ENCODE results near the gene GDPGP1.
"Not testable (repeated sequence)": the region's sequence is repeated elsewhere in the genome, so short reads cannot be mapped to it uniquely, and the experiment has no call there.

Gene GDPGP1

DNA sequence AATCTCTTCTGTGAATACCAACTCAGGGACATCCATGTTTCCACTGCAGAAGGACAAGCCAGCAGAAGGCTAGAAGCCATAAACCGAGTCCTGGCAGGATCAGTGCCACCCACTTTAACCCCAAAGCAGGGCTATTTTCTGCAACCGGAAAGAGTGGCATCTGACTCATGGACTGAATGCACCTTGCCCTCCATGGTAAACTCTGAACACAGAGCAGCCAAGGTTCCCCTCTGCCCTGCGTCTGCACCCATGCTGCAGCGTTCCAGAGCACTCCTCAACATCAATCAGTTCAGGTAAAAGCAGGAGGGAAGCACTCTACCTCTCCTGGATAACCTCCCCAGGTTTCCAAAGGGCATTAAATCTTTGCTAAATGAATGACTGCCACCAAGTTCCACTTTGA, 30.7 kb downstream of the GDPGP1 start:
- no peak for DNase-seq

GRCh38 chr15:90265271-90266060, 31.5 kb downstream of the GDPGP1 start, which contains the start of gene NGRN:
Gene NGRN (plus strand): TSS chr15:90265672. CDS start chr15:90265713, 41 bp downstream.
- DNase-seq = peak; percentile 31

GRCh38 chr15:90266061-90266431, 32.0 kb downstream of the GDPGP1 start:
- DNase-seq = no peak

- no peak for DNase-seq
These were observed 32.5 kb downstream of the GDPGP1 start for GRCh38 chr15:90266485-90266884.

DNA sequence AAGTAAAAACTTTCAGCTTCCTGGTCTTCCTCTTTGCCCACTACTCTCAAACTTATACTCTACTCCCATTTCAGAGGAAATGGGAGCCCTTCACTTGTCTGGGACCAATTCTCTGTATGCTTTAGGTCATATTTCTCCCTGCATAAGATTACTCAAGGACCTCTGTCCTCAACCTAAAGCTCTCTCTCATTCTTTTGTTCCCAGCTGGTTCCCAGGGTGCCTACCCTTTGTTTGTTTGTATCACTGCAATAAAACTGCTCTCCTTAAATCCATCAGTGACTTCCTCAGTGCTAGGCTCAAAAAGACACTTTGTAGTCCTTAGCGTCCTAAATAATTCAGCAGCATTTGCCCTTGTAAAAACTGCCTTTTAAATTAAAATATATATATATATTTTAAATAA, 34.4 kb downstream of the GDPGP1 start:
- no peak for DNase-seq

- DNase-seq = no peak
These were observed 36.6 kb downstream of the GDPGP1 start for GRCh38 chr15:90270502-90271150.

GRCh38 chr15:90271459-90272166, 37.6 kb downstream of the GDPGP1 start:
- no peak for DNase-seq

DNA sequence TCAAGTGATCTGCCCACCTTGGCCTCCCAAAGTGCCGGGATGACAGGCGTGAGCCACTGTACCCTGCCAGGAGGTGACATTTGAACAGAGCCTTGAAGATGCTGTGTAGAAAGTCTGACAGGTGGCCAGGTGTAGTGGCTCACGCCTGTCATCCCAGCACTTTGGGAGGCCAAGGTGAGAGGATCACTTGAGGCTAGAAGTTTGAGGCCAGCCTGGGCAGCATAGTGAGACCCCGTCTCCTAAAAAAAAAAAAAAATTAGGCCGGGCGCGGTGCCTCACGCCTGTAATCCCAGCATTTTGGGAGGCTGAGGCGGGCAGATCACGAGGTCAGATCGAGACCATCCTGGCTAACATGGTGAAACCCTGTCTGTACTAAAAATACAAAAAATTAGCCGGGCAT, 44.5 kb downstream of the GDPGP1 start:
- not testable (repeated sequence) for DNase-seq

- not testable (repeated sequence) for DNase-seq
These were observed 46.7 kb downstream of the GDPGP1 start for GRCh38 chr15:90280743-90281142.

GRCh38 chr15:90281637-90282036, 47.6 kb downstream of the GDPGP1 start:
- DNase-seq = not testable (repeated sequence)

DNA sequence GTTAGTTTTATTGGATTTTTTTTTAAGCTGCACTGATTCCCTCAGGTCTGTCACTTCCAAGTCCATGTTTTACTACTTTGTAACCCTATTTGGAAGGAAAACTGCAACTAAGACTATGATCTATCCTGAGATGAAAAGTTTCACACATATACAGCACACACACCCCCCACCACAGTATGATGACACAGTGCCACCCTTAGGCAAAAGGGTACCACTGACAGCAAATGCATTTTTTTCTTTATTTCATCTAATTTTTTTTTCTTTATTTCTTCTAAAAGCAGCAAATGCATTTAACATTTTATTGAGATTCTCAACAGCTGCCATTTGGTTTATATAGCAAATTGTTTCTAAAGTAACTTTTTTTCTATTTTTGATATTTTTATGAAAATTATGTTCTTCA, 52.7 kb downstream of the GDPGP1 start:
- DNase-seq = no peak

- no peak for DNase-seq
These were observed 53.1 kb downstream of the GDPGP1 start for GRCh38 chr15:90287101-90287500.

GRCh38 chr15:90287946-90288345, 53.9 kb downstream of the GDPGP1 start:
- no peak for DNase-seq

DNA sequence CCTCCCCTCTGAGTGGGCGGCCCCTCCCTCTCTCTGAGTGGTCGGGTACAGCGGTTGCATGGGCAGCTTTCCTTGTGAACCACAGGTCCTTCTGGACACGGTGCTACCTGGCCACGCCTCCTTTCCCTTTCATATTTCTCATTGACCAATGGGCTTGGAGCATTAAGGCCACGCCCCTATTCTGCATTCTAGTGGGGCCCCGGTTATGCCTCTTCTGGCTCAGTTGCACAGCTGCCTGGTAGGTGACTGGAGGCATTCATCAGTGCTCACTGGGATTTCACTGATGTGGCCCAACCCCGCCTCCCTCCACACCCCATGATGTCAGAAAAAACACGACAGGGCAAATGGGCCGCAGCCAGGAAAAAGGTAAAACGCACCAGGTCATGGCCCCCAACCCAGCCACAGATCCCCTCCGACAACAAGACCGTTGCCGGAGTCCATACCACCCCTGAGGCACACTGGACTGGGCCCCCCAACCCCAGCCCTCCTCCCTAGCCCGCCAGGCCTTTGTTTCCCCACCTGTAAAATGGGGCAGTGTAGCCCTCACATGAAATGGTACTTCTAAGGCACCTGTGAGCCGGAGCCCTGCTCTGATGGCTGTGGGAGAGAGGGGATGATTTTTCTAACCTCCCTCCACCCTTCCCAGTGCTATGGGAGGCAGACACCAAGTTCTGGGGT, 57.8 kb downstream of the GDPGP1 start:
- no peak for DNase-seq

- DNase-seq = peak; percentile 38
These were observed 59.2 kb downstream of the GDPGP1 start for GRCh38 chr15:90293040-90293810.

DNA sequence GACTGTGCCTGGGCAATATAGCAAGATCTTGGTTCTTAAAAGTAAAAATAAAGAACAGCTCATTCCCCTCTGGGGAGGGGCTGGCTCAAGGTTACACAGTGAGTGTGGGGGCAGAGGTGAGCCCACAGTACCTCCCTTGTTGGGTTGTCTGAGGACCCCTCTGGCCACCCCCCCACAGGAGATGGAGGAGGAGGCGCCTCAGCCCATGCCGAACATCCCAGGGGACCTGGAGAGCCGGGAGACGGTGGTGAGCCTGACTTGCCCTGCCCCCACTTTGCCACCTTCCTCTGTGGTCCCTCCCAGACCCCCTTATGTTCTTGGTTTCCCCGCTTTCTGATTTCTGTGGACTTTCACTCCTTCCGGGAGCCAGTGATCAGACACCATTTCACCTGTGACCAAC, 60.1 kb downstream of the GDPGP1 start:
- DNase-seq = no peak

- no peak for DNase-seq
These were observed 60.7 kb downstream of the GDPGP1 start for GRCh38 chr15:90294601-90295269.

DNA sequence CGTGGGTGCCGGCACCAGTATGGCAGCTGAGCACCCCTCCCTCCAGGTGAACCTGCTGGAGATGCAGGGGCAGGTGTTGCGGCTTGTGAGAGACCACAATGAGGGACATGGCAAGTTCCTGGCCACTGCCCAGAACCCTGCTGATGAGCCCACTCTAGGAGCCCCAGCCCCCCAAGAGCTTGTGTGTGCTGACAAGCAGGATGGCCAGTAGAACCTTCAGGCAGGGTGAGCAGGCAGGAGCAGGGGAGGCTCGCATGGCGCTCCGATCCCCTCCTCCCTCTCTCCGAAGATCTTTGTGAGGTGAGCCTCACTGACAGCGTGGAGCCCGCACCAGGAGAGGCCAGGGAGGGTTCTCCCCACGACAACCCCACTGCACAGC, 61.2 kb downstream of the GDPGP1 start:
- DNase-seq = no peak
